GM18508 (cell line): ENCODE results near the gene HOXD1.

Source experiments
- ATAC-seq: cut with Tn5 transposase; IDR thresholded peaks from one replicate; pipeline ENCODE4 v1.9.1; 2021; ENCODE audit warnings: moderate number of reproducible peaks; ENCODE audit not compliant: insufficient read depth, unreplicated experiment

HOXD1 gene

DNA sequence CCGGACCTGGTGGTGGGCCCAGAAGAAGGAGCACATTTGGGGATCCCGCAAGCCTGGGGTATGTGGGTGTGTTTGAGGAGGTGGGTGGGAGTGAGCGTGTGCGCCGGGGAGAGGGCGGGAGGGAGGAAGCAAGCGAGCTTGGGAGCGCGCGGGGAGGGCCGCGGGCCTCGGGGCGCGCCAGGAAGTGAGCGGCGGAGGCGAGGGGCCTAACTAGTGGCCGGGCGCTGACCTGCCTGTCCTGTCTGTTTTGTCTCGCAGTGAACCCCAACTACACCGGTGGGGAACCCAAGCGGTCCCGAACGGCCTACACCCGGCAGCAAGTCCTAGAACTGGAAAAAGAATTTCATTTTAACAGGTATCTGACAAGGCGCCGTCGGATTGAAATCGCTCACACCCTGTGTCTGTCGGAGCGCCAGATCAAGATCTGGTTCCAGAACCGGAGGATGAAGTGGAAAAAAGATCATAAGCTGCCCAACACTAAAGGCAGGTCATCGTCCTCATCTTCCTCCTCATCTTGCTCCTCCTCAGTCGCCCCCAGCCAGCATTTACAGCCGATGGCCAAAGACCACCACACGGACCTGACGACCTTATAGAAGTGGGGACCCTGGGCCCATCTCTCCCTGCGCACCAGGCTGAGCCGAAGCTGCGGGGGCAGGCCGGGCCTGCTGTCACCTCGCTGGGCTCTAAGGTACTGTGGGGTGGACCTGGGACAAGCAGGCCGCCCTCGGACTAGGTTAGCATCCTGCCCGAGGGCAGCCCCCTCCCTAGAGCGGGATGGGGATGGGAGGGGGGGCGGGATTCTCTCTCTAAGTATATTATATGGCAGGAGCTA lies 35.9 kb upstream of the HOXD1 start:
- no peak for ATAC-seq

DNA sequence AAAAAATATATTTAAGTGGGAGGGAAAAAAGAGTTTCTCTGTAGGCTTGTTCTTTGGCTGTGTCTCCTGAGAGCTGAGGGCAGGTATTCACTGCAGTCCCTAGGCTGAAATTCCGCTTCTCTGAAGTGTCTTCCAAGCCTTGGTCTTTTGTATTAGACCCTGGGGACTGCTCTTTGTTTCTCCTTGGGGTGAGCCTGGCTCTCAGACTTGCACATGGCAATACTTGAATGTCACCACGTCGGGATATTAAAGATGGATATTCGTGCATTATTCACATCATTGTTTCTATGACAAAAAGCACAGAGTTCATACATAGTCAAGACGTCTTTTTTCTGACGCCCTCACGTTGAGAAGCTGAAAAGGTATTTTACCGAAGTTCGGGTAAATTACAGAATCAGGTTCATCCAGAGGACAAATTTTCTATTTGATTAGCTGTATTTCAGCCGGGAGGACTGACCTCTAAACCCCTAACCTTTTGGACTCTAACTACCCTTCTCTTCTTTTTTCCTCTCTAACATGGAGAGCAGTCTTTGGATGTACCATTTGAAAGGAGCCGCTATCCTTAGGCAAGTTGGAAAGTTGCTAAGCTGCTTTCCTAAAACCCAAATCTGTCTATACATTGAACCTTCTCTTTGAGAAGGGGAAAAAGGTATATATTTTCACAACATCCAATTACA lies 33.8 kb upstream of the HOXD1 start:
- ATAC-seq, result no peak

GRCh38 chr2:176155356-176156044 lies 33.0 kb upstream of the HOXD1 start:
- ATAC-seq, result no peak

DNA sequence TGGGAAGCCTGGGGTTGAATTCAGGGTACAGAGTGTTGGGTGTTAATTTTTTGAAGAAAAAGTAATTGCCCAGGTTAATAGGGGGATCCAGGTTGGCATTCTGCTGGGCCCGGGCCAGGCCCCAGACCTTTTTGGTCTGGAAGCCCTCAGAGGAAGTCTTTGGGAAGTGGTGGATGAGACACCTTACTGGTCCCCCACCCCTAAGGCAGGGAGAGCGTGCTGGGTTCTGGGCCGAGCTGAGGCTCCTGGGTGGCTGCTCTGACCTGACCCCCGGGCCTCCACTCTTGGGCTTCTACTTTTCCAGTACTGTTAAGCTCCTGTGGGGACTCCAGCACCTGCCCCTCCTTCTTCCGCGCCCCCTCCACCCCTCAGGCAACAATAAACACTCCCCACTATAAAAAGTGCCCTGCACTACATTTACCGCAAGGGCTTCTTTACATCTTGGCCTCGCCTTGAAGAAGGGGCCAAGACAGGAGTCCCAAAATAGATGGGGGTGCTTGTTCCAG lies 32.1 kb upstream of the HOXD1 start:
- ATAC-seq, result no peak

DNA sequence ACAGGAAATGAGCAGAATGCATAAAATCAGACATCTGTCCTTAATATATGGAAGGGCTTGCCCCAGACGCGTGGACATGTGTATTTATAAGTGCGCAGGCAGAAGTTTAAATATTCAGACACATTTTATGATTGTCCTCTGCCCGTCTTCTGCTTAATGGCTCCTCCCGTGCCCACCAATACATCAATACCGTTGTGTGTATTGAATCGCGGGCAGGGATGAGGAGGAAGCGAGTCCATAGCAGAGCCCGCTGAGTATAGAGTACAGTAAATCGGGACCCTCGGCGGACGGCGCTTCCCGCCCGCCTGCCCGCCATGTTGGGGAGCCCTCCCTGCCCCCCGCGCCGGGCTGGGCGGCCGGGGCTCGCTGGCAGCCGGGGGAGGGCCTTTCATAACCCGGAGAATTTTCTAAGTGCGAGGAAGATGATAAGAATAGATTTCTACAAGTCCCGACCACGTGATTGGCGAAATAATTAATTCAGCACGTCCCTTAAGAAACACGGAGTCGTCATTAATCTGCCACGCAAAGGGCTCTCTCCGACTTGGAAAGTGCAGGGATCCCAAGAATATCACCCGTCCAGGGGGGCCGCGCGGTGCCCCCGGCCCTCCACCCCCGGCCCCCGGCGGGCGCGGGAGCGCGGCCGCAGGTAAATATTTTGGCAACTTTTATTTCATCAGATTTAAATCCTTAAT lies 31.5 kb upstream of the HOXD1 start, which contains the start of gene HOXD3:
HOXD3 (plus strand) TSS at position 501 of the 692 bp plus-strand sequence. CDS start 11,808 bp downstream, outside the sequence.
- no peak for ATAC-seq

- no peak for ATAC-seq
Observed at GRCh38 chr2:176157499-176158185, 30.8 kb upstream of the HOXD1 start.

DNA sequence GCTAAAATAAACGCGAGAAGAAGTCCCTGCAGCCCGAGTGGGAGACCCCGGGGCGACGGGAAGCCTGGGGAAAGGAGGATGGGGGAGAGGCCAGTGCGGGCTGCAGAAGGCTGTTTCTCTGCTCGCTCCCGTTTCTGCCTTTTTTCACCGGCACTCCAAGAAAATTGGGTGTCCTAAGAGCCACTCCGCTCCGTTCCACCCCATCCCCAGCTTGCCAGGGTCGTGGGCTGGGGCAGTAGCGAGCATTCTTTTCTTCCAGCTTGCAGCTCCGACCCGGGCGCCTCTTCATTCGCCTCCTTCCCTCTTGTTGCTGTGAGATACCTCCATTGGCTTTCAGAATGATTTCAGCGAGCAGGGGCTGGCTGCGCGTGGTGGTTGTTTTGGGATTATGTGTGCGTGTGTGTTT lies 30.3 kb upstream of the HOXD1 start:
- ATAC-seq, result no peak

DNA sequence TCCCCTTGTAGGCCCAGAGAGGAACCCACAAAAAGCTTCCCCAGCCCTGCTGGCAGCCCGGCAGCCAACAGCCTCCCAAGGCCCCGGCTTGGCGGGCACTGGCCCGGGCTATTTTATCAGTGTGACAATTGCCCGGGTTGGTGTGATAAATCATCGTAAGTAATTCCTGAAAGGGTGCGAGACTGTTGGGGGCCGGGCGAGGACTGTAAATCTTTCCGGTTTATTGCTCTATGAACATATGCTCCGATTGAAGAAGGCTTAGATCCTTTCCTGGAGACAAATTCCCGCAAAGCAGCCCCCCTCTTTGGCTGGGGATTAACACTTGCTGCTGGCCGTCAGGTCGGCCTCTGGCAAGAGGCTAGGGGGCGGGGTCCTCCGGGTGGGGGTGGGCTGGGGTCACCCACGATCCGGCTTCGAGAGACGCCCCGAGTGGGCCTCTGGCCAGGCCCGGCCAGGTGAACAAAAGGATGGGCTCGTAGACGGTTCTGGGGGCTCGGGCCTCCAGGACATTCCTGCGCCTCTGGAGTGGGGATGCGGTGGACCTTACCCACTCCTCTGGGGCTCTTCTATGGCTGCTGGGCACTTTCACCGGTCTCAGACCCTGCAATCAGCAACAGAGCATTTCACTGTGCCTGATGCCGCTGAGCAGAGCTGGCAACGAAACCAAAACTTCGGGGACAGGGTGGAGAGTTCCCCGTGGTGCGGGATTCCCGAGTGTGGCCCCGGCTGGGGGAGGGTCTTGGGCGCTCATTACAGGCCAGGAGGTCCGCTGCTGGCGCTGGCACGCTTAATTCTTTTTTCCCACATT lies 29.4 kb upstream of the HOXD1 start:
- ATAC-seq, result no peak

- ATAC-seq, result no peak
Observed at GRCh38 chr2:176159663-176160250, 28.7 kb upstream of the HOXD1 start.

DNA sequence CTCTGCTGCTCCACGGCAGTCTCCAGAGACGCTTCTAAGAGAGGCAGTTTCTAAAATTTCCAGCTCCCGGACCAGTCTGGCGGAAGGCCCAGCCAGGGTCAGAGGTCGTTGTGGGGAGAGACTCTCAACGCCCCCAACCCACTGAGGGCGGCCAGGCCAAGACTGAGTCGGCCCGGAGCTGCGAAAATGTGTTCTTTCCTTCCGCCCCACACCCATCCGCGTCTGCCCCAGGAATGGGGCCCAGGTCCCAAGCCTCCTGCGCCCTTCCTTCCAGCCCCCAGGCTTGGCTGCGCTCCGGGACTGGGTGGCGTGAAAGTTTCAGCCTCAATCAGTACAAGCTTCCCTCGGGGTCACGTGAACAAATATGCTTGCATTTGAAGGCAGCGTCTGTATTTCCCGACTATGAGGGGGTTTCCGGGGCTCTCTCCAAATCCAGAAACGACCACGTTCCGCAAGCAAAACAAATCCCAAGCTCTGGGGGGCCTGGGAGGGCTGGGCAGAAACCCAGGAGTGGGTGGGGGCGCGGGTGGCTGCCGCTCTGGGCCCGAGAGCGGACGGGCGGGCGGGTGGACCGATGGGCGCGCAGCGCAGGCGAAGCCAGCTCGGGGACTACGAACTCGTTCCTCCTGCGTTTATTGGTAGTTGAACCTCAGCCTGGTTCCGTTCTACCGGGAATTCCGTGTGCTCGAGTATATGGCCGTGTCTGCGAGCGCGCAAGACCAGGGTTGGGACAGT lies 28.1 kb upstream of the HOXD1 start:
- no peak for ATAC-seq

- ATAC-seq, result no peak
Observed at GRCh38 chr2:176160986-176161824, 27.3 kb upstream of the HOXD1 start.

DNA sequence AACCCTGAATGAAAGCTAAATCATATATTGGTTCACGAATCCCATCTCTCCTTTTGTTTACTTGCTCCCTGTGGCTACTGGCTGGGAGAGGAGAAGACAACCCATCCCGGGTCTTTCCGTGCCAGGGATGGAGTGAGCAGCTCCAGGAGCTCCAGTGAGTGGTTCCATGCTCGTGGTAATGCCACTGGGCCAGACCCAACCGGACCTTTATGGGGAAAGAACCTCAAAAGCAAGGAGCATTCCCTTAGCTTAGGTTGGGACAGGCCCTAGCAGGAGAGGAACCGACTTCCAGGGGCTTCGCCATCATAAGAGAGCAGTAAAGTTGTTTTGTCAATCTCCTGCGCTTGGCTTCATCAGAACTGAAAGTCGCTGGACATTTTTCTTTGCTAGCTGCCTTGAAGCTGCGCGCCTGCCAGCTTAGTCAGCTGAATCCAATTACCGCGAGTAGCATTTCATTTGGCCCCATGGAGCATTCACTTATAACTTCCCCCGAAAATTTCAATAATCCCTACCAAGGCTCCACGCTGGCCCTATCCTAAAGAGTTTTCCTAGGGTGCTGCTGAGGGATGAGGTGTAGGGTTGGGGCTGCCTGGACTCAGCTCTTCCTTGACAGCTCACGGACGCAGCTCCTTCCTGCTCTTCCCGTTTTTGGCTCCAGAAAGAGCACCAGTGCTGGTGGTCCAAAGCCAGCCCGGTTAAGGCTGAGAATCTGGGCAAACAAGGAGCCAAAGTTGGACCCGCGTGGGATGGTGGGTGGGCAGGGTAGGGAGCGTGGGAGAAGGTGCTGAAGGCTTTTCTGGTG lies 26.4 kb upstream of the HOXD1 start:
- ATAC-seq, result no peak

DNA sequence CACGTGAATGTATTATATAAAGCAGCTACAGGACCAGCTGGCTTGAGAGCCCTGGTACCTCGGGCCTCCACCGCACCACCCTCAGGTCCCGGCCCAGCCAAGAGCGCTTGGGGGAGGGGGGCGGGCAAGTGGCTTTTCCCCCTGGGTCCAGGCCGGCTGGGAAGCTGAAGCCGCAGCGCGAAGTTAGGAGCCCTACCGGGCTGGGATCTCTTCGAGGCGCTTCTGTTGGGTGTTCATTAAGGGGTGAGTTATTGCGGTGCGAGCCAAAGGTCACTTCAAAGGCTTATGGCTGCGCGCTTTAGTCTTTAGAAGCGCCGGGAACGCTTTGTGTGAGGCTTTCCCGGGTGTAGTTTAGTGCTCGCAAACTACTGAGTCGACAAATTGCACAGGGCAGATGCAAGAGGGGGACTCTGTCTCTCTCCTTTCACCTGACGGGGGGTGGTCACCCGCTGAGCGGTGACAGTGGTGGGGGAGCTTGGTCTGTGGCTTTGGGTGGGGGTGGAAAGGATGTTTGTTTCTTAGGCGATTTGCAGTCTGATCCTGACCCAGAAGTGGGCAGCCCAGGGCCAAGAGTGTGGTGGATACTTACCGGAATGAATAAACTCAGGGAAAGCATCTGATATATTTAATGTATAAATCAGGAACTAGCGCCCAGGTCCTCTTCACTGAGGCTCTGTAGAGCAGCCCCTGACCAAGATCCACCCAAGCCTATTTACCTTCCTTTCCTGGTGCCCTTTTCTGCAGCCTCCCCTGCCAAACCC lies 25.4 kb upstream of the HOXD1 start:
- ATAC-seq, result no peak

DNA sequence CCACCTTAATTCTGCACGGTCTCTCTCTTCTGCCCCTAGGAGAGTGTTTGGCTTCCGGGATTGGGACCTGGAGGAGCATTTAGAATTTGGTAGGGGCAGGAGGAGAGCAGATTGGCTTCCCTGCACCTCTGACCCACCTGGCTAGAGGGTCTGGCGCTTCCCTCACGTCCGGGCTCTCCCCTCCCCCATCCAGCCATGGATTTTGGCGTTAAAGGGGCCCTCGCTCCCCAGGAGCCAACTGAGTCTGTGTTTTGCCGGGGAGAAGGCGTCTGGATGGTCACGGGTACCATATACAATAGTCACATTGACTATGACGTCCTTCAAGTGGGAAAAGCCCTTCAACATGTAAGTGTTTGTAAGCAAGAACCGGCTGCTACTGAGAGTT lies 24.8 kb upstream of the HOXD1 start:
- ATAC-seq, result no peak

GRCh38 chr2:176164201-176164600 lies 24.3 kb upstream of the HOXD1 start:
- no peak for ATAC-seq
